KMS-11 (cell line): ENCODE results near the gene STXBP6.

Experiments used
- H2AFZ ChIP-seq: fragments of 200-600 bp; sonication (generic); 2 replicates; pipeline ENCODE4 v1.6.1; 2016; ENCODE audit warnings: antibody characterized with exemption, mixed run types, low read depth
- H3K27ac ChIP-seq: fragments of 200-600 bp; sonication (generic); 2 replicates; pipeline ENCODE4 v1.6.1; 2016; ENCODE audit warnings: mild to moderate bottlenecking, mixed run types
- H3K27me3 ChIP-seq: fragments of 200-600 bp; sonication (generic); 2 replicates; pipeline ENCODE4 v1.6.1; 2017; ENCODE audit warnings: mild to moderate bottlenecking, low read depth, mixed run types, moderate library complexity; ENCODE audit not compliant: insufficient read depth
- H3K36me3 ChIP-seq: fragments of 200-600 bp; sonication (generic); 2 replicates; pipeline ENCODE4 v1.6.1; 2017; ENCODE audit warnings: mild to moderate bottlenecking, mixed run types; ENCODE audit not compliant: insufficient read depth
- H3K4me1 ChIP-seq: fragments of 200-600 bp; sonication (generic); 2 replicates; pipeline ENCODE4 v1.6.1; 2016; ENCODE audit warnings: mild to moderate bottlenecking, low read depth, mixed run types; ENCODE audit not compliant: poor library complexity, severe bottlenecking
- H3K4me2 ChIP-seq: fragments of 200-600 bp; sonication (generic); 2 replicates; pipeline ENCODE4 v1.7.0; 2016; ENCODE audit warnings: mild to moderate bottlenecking, mixed run types
- H3K4me3 ChIP-seq: fragments of 200-600 bp; sonication (generic); IDR thresholded peaks from 2 replicates; pipeline ENCODE4 v1.6.1; 2017; ENCODE audit warnings: low read depth, low read length, mixed read lengths; ENCODE audit not compliant: insufficient read depth
- H3K79me2 ChIP-seq: fragments of 200-600 bp; sonication (generic); 2 replicates; pipeline ENCODE4 v1.6.1; 2016; ENCODE audit warnings: low read depth, mixed run types; ENCODE audit not compliant: insufficient read depth
- H3K9ac ChIP-seq: fragments of 200-600 bp; sonication (generic); 2 replicates; pipeline ENCODE4 v1.6.1; 2016; ENCODE audit warnings: mild to moderate bottlenecking, mixed run types
- H4K20me1 ChIP-seq: fragments of 200-600 bp; sonication (generic); 2 replicates; pipeline ENCODE4 v1.6.1; 2016; ENCODE audit warnings: mild to moderate bottlenecking, mixed run types; ENCODE audit not compliant: insufficient read depth
- CTCF ChIP-seq: fragments of 200-600 bp; sonication (generic); conservative IDR thresholded peaks from 2 replicates; pipeline ENCODE4 v1.6.1; 2017; ENCODE audit warnings: low read depth, mild to moderate bottlenecking, antibody characterized with exemption, low read length, moderate library complexity, mixed read lengths

STXBP6 gene

GRCh38 chr14:25014440-25014839 lies 35.5 kb downstream of the STXBP6 start:
- no peaks in the 10 kb centered on the region for H3K36me3 ChIP-seq
- TF ChIP-seq CTCF, result no peak

GRCh38 chr14:25011095-25011494 lies 38.9 kb downstream of the STXBP6 start:
- H3K36me3 ChIP-seq, result no peaks in the 10 kb centered on the region
- no peak overlapping the region for H2AFZ ChIP-seq
- no peaks in the 10 kb centered on the region for H4K20me1 ChIP-seq
- no peak overlapping the region for H3K9ac ChIP-seq
- H3K27ac ChIP-seq, result no peak overlapping the region
- H3K4me1 ChIP-seq, result no peaks in the 10 kb centered on the region
- H3K79me2 ChIP-seq, result no peaks in the 10 kb centered on the region
- no peaks in the 10 kb centered on the region for H3K27me3 ChIP-seq
- H3K4me2 ChIP-seq, result no peak overlapping the region
- H3K4me3 ChIP-seq, result no peak overlapping the region
- TF ChIP-seq CTCF, result no peak

More at GRCh38 chr14:25014440-25014839, 35.5 kb downstream of the STXBP6 start:
- H2AFZ ChIP-seq, result no peak overlapping the region
- H3K27me3 ChIP-seq, result no peaks in the 10 kb centered on the region
- no peak overlapping the region for H3K27ac ChIP-seq
- no peak overlapping the region for H3K4me2 ChIP-seq
- no peaks in the 10 kb centered on the region for H4K20me1 ChIP-seq
- no peaks in the 10 kb centered on the region for H3K79me2 ChIP-seq
- H3K4me1 ChIP-seq, result no peaks in the 10 kb centered on the region
- no peak overlapping the region for H3K9ac ChIP-seq
- no peak overlapping the region for H3K4me3 ChIP-seq

- Histone ChIP-seq H3K27ac (no peak overlapping the region), H3K79me2 (no peaks in the 10 kb centered on the region), H2AFZ (no peak overlapping the region), H3K4me2 (no peak overlapping the region), H3K36me3 (no peaks in the 10 kb centered on the region), H3K4me3 (no peak overlapping the region), H3K4me1 (no peaks in the 10 kb centered on the region), H3K27me3 (no peaks in the 10 kb centered on the region), H4K20me1 (no peaks in the 10 kb centered on the region), H3K9ac (no peak overlapping the region)
- TF ChIP-seq CTCF, result no peak
Observed at GRCh38 chr14:25010471-25010870, 39.5 kb downstream of the STXBP6 start.

GRCh38 chr14:25009891-25010290 lies 40.1 kb downstream of the STXBP6 start:
- Histone ChIP-seq H3K4me2 (no peak overlapping the region), H3K27me3 (no peaks in the 10 kb centered on the region), H3K4me1 (no peaks in the 10 kb centered on the region), H3K9ac (no peak overlapping the region), H3K36me3 (no peaks in the 10 kb centered on the region), H3K4me3 (no peak overlapping the region), H3K27ac (no peak overlapping the region), H2AFZ (no peak overlapping the region), H4K20me1 (no peaks in the 10 kb centered on the region), H3K79me2 (no peaks in the 10 kb centered on the region)
- TF ChIP-seq CTCF, result no peak
